Activated naive CD4-positive, alpha-beta T cell treated with Interleukin-2 at 50 U/mL for 16 hours (primary cell): ENCODE data around the gene LPCAT3.
A peak's percentile ranks its signal among the peaks of the same experiment; 100 is the strongest.

ENCODE experiments used
- DNase-seq: peaks from one replicate; pipeline ENCODE4 v3.0.0-alpha.2; 2020

Gene LPCAT3

GRCh38 chr12:6950811-6951540 lies 67.3 kb downstream of the LPCAT3 start, which contains the start of gene PTPN6:
TSS of gene PTPN6 (plus strand) at chr12:6951356. CDS start at chr12:6951513, 157 bp downstream.
- peak; percentile 59 for DNase-seq

GRCh38 chr12:6950401-6950801 lies 67.9 kb downstream of the LPCAT3 start:
- DNase-seq, result peak; percentile 41

- no peak for DNase-seq
These were observed 69.2 kb downstream of the LPCAT3 start for GRCh38 chr12:6948873-6949594.

- DNase-seq, result no peak
These were observed 70.7 kb downstream of the LPCAT3 start for GRCh38 chr12:6947615-6948014.

GRCh38 chr12:6946920-6947374 lies 71.3 kb downstream of the LPCAT3 start:
- no peak for DNase-seq

- peak; percentile 57 for DNase-seq
These were observed 72.0 kb downstream of the LPCAT3 start for GRCh38 chr12:6946033-6946919.

- no peak for DNase-seq
These were observed 72.7 kb downstream of the LPCAT3 start for GRCh38 chr12:6945613-6946012.

GRCh38 chr12:6944381-6945186 lies 73.7 kb downstream of the LPCAT3 start:
- DNase-seq, result peak; percentile 87

- peak; percentile 81 for DNase-seq
These were observed 74.4 kb downstream of the LPCAT3 start, which contains the start of the genes C12orf57 and RNU7-1 for GRCh38 chr12:6943722-6944380. TSS of gene C12orf57 (plus strand) at chr12:6944022. CDS start at chr12:6944122, 100 bp downstream. TSS of gene RNU7-1 (plus strand) at chr12:6943816.

GRCh38 chr12:6943389-6943721 lies 74.9 kb downstream of the LPCAT3 start:
- DNase-seq, result peak; percentile 80

- DNase-seq, result no peak
These were observed 76.0 kb downstream of the LPCAT3 start for GRCh38 chr12:6942331-6942665.

GRCh38 chr12:6941782-6942181 lies 76.5 kb downstream of the LPCAT3 start:
- DNase-seq, result no peak

- no peak for DNase-seq
These were observed 77.0 kb downstream of the LPCAT3 start for GRCh38 chr12:6941267-6941666.

GRCh38 chr12:6939191-6939540 lies 79.1 kb downstream of the LPCAT3 start:
- DNase-seq, result no peak

GRCh38 chr12:6938353-6939190 lies 79.7 kb downstream of the LPCAT3 start:
- DNase-seq, result no peak

- DNase-seq, result peak; percentile 93
These were observed 80.6 kb downstream of the LPCAT3 start for GRCh38 chr12:6937481-6938352.

- peak; percentile 64 for DNase-seq
These were observed 81.4 kb downstream of the LPCAT3 start for GRCh38 chr12:6936636-6937480.

- DNase-seq, result no peak
These were observed 82.1 kb downstream of the LPCAT3 start for GRCh38 chr12:6936194-6936635.
